ENCODE measurements around the gene PEX19. TPM values are rescaled to one million over a fixed set of nuclear protein-coding genes. Genes with fewer than 3 reads are reported as not detected.
A peak's percentile ranks its signal among the peaks of the same experiment; 100 is the strongest.
"Not testable (repeated sequence)": the region's sequence is repeated elsewhere in the genome, so short reads cannot be mapped to it uniquely, and the experiment has no call there.

The PEX19 gene
- polyA plus RNA-seq, 2 of the 4 experiments (the other 2 are of a cell fraction), result 25.1 to 56.7 TPM

GRCh38 chr1:160293020-160293968 lies 8.4 kb upstream of the PEX19 start:
- no peak for TF ChIP-seq RARB (CRISPR knock-in tag; IDR thresholded peaks at IDR 0.05)
- TF ChIP-seq ZC3H11A (IDR thresholded peaks at IDR 0.05), result no peak
- TF ChIP-seq GATA3 (IDR thresholded peaks at IDR 0.05; ENCODE audit: borderline replicate concordance), result no peak
- TF ChIP-seq CHD4 (IDR thresholded peaks at IDR 0.05; ENCODE audit: borderline replicate concordance), result no peak
- TF ChIP-seq REST (IDR thresholded peaks at IDR 0.05), result no peak
- TF ChIP-seq HES2 (IDR thresholded peaks at IDR 0.05), result no peak
- TF ChIP-seq CHD2 (IDR thresholded peaks at IDR 0.05; ENCODE audit: low read length, partially characterized antibody), result no peak
- no peak overlapping the region for H3K4me2 ChIP-seq
- H3K9me3 ChIP-seq, result no peaks in the 10 kb centered on the region
- H3K4me3 ChIP-seq, result no peak overlapping the region
- no peak overlapping the region for H3K27ac ChIP-seq
- no peak for FAIRE-seq
- DNase-seq (ENCODE audit: low read depth in 1 of 2, low spot score in 1 of 2), result no peak
- ATAC-seq, result no peak
- POLR2A ChIA-PET, result no interaction called here
- CTCF ChIA-PET, result interaction anchor here (0.6 to 8.2 kb wide), 27 partner anchors 9 to 373 kb away, joined by 3 to 97 read pairs (median 7); partner anchors contain the start of genes CASQ1 and IGSF8
- WGBS (ENCODE audit: missing lambda C conversion rate), result 87% methylated on average over 8 of the region's 8 CpGs
- H3K4me1 ChIP-seq, result no peaks in the 10 kb centered on the region

DNA sequence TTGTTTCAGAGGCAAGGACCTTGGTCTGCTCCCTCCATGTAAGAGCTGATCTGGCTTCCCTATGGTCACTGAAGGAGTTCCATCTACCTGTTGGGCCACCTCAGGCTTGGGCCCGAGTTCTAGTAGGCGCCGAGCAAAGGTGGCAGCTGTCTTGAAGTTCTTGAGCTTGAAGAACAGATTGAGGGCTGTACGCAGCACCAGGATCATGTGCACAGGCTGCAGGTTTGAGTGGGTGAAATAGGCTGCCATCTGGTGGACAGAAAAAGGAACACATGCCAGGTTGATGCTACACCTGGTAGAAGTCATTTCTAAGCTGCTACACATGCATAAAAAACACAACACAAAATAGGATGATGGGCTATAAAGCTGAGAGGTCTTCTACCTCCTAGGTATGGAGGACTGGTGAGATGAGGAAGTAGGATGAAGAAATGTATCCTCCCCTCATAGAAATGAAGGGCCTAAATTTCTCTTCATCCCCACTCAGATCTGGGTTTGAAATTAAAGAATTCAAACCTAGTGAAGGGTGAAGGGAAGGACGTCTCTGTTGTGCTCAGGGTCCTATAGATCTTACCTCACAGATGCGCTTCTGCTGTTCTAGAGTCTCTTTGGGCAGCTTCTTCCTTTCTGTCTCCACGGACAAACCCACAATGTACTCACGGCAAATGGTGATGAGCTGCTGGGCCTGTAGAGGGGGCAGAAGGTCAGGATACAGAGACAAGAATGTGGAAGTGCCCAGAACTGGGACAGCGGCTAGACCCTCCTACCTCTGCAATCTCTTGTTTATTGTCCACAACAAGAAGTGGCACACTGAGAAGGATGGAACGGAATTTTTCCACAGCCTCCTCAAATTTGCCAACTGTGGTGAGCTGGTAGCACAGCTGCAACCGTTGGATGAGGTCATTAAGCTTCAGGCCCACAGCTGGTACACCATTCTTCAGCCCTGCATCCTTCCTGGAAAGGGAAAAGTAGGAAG lies 6.6 kb upstream of the PEX19 start:
- Histone ChIP-seq H3K27ac (no peak overlapping the region), H3K4me1 (no peaks in the 10 kb centered on the region), H3K9me3 (no peaks in the 10 kb centered on the region), H3K4me3 (no peak overlapping the region), H3K4me2 (no peak overlapping the region)
- no peak for TF ChIP-seq MAZ (IDR thresholded peaks at IDR 0.05; ENCODE audit: borderline replicate concordance, low read depth, low read length)
- TF ChIP-seq RNF2 (IDR thresholded peaks at IDR 0.05; ENCODE audit: borderline replicate concordance, low read depth), result no peak
- no peak for TF ChIP-seq ZC3H11A (IDR thresholded peaks at IDR 0.05)
- TF ChIP-seq HEYL (CRISPR knock-in tag; IDR thresholded peaks at IDR 0.05), result no peak
- peak; percentile 51 to 56 for TF ChIP-seq RAD21 (conservative IDR thresholded peaks at IDR 0.05 in 1 of 2, IDR thresholded peaks at IDR 0.05 in 1 of 2)
- TF ChIP-seq, protein P1, sequence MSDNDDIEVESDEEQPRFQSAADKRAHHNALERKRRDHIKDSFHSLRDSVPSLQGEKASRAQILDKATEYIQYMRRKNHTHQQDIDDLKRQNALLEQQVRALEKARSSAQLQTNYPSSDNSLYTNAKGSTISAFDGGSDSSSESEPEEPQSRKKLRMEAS (IDR thresholded peaks at IDR 0.05), result peak; percentile 36; the same call in 1 of the 2 replicates
- peak; percentile 74 for TF ChIP-seq SMC3 (IDR thresholded peaks at IDR 0.05)
- no peak for TF ChIP-seq ZNF302 (CRISPR knock-in tag; IDR thresholded peaks at IDR 0.05)
- TF ChIP-seq PHF8 (IDR thresholded peaks at IDR 0.05; ENCODE audit: borderline replicate concordance, low read depth), result no peak
- TF ChIP-seq CTCF (IDR thresholded peaks at IDR 0.05), result peak; percentile 84
- TF ChIP-seq, protein P2, sequence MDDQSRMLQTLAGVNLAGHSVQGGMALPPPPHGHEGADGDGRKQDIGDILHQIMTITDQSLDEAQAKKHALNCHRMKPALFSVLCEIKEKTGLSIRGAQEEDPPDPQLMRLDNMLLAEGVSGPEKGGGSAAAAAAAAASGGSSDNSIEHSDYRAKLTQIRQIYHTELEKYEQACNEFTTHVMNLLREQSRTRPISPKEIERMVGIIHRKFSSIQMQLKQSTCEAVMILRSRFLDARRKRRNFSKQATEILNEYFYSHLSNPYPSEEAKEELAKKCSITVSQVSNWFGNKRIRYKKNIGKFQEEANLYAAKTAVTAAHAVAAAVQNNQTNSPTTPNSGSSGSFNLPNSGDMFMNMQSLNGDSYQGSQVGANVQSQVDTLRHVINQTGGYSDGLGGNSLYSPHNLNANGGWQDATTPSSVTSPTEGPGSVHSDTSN (IDR thresholded peaks at IDR 0.05), result no peak
- POLR2A ChIA-PET, result interaction anchor here (1.1 to 1.6 kb wide), 2 partner anchors 12 to 29 kb away, joined by 3 to 7 read pairs; partner anchors contain the start of gene DCAF8
- WGBS (ENCODE audit: missing lambda C conversion rate), result 55% methylated on average over 11 of the region's 11 CpGs
- ATAC-seq, result peak; percentile 92 to 95
- CTCF ChIA-PET, result interaction anchor here (0.6 to 8.2 kb wide), 65 partner anchors 13 to 261 kb away, joined by 3 to 97 read pairs (median 5); partner anchors contain the start of genes CASQ1, DCAF8, IGSF8 and NCSTN
- peak; percentile 62 to 76 for DNase-seq (ENCODE audit: low read depth in 1 of 2, low spot score in 1 of 2)
- FAIRE-seq, result peak; percentile 90

GRCh38 chr1:160287769-160288168 lies 2.8 kb upstream of the PEX19 start:
- H3K4me2 ChIP-seq; H3K4me3 ChIP-seq; DNase-seq (ENCODE audit: low read depth in 1 of 2, low spot score in 1 of 2); ATAC-seq; FAIRE-seq; H3K27ac ChIP-seq; POLR2A ChIA-PET; H3K9me3 ChIP-seq; H3K4me1 ChIP-seq: not testable (repeated sequence)
- CTCF ChIA-PET, result interaction anchor here (0.7 to 8.2 kb wide), 7 partner anchors 12 to 224 kb away, joined by 3 to 97 read pairs (median 3); partner anchors contain the start of gene CASQ1
- 95% methylated on average over 12 of the region's 12 CpGs for WGBS (ENCODE audit: missing lambda C conversion rate)
